Muscle layer of duodenum (tissue), 2 donors: ENCODE measurements around the gene RBM39.
"Not testable (repeated sequence)": the region's sequence is repeated elsewhere in the genome, so short reads cannot be mapped to it uniquely, and the experiment has no call there.

Source experiments
- H3K27ac ChIP-seq: one replicate; pipeline ENCODE4 v1.7.0; 2013; ENCODE audit warnings: mild to moderate bottlenecking, low read length
- H3K27me3 ChIP-seq: one replicate; pipeline ENCODE4 v1.7.0; 2013; ENCODE audit warnings: low read depth, mild to moderate bottlenecking, control low read depth, low read length
- H3K36me3 ChIP-seq, 2 donors: one replicate each; pipeline ENCODE4 v1.7.0; 2013; ENCODE audit warnings: low read length in 2 of 2, control low read depth in 1 of 2, mild to moderate bottlenecking in 1 of 2; ENCODE audit not compliant: insufficient read depth in 2 of 2, control insufficient read depth in 1 of 2
- H3K4me1 ChIP-seq, 2 donors: one replicate each; pipeline ENCODE4 v1.7.0; 2013; ENCODE audit warnings: low read length in 2 of 2, mild to moderate bottlenecking in 2 of 2, control low read depth in 1 of 2, moderate library complexity in 1 of 2; ENCODE audit not compliant: insufficient read depth in 2 of 2, control insufficient read depth in 1 of 2
- H3K4me3 ChIP-seq, 2 donors: one replicate each; pipeline ENCODE4 v1.7.0; 2013; ENCODE audit warnings: low read length in 2 of 2, low read depth in 1 of 2, mild to moderate bottlenecking in 1 of 2
- H3K9me3 ChIP-seq, 2 donors: one replicate each; pipeline ENCODE4 v1.7.0; 2013; ENCODE audit warnings: low read length in 2 of 2, control low read depth in 1 of 2, mild to moderate bottlenecking in 1 of 2; ENCODE audit not compliant: control insufficient read depth in 1 of 2
- donor health status: healthy.

The RBM39 gene

GRCh38 chr20:35685368-35685767, 56.7 kb downstream of the RBM39 start:
- Histone ChIP-seq H3K36me3 (peaks cover 5 to 23% of the 10 kb centered on the region in 2 donors), H3K4me1 (peaks cover 0 to 10% of the 10 kb centered on the region in 2 donors)
- not testable (repeated sequence) for H3K9me3 ChIP-seq, H3K4me3 ChIP-seq, H3K27ac ChIP-seq, H3K27me3 ChIP-seq

DNA sequence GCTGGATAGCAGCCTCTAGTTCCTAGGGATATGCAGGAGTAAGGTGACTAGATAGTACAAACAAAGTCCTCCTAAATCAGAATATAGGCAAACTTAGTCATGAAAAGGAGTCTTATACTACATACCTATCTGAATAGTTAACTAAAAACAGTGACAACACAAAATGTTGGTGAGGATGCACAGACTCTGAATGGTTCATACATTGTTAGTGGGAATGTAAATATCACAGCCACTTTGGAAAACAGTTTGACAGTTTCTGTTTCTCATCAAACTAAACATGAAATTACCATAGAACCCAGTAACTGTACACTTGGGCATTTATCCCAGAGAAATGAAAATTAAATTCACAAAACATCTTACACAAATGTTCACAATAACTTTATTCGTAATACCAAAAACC, 60.1 kb downstream of the RBM39 start:
- Histone ChIP-seq H3K4me1 (peaks cover 0 to 10% of the 10 kb centered on the region in 2 donors), H3K27me3 (no peaks in the 10 kb centered on the region), H3K9me3 (no peaks in the 10 kb centered on the region), H3K4me3 (no peak overlapping the region), H3K27ac (no peak overlapping the region), H3K36me3 (peaks cover 0 to 4% of the 10 kb centered on the region in 2 donors)

- H3K27ac ChIP-seq: no peak overlapping the region
- H3K36me3 ChIP-seq: peaks cover 0 to 3% of the 10 kb centered on the region in 2 donors
- no peak overlapping the region for H3K4me3 ChIP-seq
- no peaks in the 10 kb centered on the region for H3K9me3 ChIP-seq
- peaks cover 0 to 10% of the 10 kb centered on the region in 2 donors for H3K4me1 ChIP-seq
- no peaks in the 10 kb centered on the region for H3K27me3 ChIP-seq
These were observed 61.4 kb downstream of the RBM39 start for GRCh38 chr20:35680452-35681183.

DNA sequence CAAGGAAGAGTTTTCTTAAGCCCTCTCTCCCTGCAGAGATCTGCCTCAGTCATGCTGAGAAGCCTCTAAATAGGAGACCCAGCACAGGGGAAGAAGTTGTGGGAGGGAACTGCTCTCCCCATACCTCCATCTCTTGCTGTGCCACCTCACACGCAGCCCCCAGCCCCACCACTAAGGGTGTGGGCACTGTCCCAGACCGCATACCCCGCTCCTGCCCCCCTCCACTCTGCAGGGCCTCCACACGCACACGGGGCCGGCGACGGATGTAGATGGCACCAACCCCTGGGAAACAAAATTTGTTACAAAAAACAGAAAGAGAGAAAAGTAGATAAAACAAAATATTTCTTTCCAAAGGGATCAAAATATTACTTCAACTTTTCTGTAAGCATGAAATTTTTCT, 67.1 kb downstream of the RBM39 start:
- Histone ChIP-seq H3K27ac (no peak overlapping the region), H3K27me3 (no peaks in the 10 kb centered on the region), H3K36me3 (peaks cover 28 to 44% of the 10 kb centered on the region in 2 donors), H3K4me3 (no peak overlapping the region), H3K4me1 (no peaks in the 10 kb centered on the region), H3K9me3 (no peaks in the 10 kb centered on the region)

DNA sequence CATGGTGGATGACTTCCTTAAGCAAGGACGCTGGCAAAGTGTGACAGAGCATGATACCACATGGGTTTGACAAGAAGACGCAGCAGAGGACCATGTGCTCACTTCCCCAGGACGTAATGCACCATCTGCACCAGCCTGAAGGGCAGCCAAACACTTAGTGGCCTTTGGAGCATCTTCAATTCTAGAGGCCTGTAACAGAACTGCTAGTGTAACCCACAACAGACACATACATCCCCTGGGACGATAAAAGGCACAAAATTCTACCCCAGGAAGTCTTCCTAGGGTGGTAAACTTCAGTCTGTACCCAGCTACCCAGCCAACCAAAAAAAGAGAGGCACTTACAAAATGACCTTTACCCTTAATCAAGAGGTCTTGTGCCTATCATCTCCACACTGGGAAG, 68.2 kb downstream of the RBM39 start:
- H3K27me3 ChIP-seq: no peaks in the 10 kb centered on the region
- H3K36me3 ChIP-seq: peaks cover 39 to 54% of the 10 kb centered on the region in 2 donors
- H3K9me3 ChIP-seq: no peaks in the 10 kb centered on the region
- no peak overlapping the region for H3K4me3 ChIP-seq
- H3K4me1 ChIP-seq: no peaks in the 10 kb centered on the region
- H3K27ac ChIP-seq: no peak overlapping the region

- Histone ChIP-seq H3K36me3 (peaks cover 42 to 56% of the 10 kb centered on the region in 2 donors), H3K27ac (no peak overlapping the region), H3K4me3 (no peak overlapping the region)
These were observed 72.4 kb downstream of the RBM39 start for GRCh38 chr20:35669681-35670080.

DNA sequence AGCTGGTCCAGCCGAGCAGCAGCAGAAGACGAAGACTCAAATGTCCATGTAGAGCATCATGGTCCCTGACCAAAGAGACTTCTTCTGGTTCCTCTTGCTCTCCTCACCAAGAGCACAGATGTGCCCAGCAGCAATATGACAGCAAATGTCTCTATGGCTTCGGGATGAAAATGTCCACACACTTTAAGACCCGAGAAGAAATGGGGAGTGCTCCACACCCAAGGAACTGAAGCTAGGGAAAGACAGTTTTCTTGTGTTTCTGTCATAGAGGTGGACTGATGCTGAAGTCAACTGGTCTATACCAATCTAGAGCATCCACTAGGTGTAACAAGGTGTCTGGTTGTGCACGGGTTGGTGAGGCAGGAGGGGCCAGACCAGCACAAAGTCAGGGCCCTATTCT, 72.8 kb downstream of the RBM39 start:
- no peaks in the 10 kb centered on the region for H3K27me3 ChIP-seq
- no peaks in the 10 kb centered on the region for H3K4me1 ChIP-seq
- H3K9me3 ChIP-seq: no peaks in the 10 kb centered on the region
- no peak overlapping the region for H3K4me3 ChIP-seq
- peaks cover 37 to 57% of the 10 kb centered on the region in 2 donors for H3K36me3 ChIP-seq
- no peak overlapping the region for H3K27ac ChIP-seq

More at GRCh38 chr20:35669681-35670080, 72.4 kb downstream of the RBM39 start:
- Histone ChIP-seq H3K9me3 (no peaks in the 10 kb centered on the region), H3K4me1 (no peaks in the 10 kb centered on the region), H3K27me3 (no peaks in the 10 kb centered on the region)

- Histone ChIP-seq H3K9me3 (no peaks in the 10 kb centered on the region), H3K27me3 (no peaks in the 10 kb centered on the region), H3K4me1 (peaks cover 7 to 24% of the 10 kb centered on the region in 2 donors), H3K4me3 (no peak overlapping the region), H3K27ac (no peak overlapping the region), H3K36me3 (peaks cover 25 to 33% of the 10 kb centered on the region in 2 donors)
These were observed 76.1 kb downstream of the RBM39 start for GRCh38 chr20:35665949-35666288.

DNA sequence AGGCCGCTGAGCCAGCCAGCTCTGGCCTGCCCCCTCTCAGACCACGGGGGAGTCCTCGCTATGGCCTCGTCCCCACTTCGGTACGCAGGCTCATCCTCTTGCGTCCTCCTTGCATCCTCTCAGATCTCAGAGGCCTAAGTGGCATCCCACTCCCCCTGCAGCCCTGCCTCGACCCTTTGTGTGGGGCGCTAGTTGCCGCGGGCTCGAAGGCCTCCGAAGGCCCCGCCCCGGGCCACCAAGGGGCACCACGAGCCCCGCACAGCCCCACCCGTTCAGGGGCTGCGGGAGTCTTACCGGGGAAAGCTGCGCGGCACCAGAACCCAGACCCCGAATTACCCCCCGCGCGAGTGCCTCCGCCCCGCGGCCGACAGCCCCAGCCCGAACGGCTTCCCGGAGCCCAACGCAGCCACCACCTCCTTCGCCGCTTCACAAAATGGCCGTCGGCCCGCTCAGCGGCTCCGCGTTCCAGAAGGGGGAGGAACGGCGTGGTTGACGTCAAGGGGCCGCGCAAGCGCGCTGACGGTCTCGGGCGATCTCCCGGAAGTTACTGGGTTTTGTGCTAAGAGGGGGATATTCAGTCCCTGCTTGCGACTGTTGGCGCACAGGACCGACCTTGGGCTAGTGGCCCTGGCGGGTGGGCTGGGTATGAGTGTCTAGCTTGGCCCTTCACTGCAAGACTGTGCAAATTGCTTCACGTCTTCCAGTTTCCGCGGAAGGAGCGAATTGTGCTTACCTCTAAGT, 77.4 kb downstream of the RBM39 start, which contains the start of the genes CPNE1 and RBM12:
Gene CPNE1 (minus strand): TSS at position 435 of the 741 bp plus-strand sequence. CDS start 31,977 bp downstream, outside the sequence.
Gene RBM12 (minus strand): TSS at position 435 of the 741 bp plus-strand sequence. CDS start 9,578 bp downstream, outside the sequence.
- H3K4me1 ChIP-seq: peaks cover 11 to 36% of the 10 kb centered on the region in 2 donors
- peak within 1 kb of the TSS; percentile 99 for H3K27ac ChIP-seq
- H3K9me3 ChIP-seq: no peaks in the 10 kb centered on the region
- H3K27me3 ChIP-seq: no peaks in the 10 kb centered on the region
- peak within 1 kb of the TSS; percentile 74 to 96 for H3K4me3 ChIP-seq
- peaks cover 13 to 21% of the 10 kb centered on the region in 2 donors for H3K36me3 ChIP-seq

GRCh38 chr20:35663516-35664465, 78.3 kb downstream of the RBM39 start:
- Histone ChIP-seq H3K27ac (peak overlapping the region; percentile 99), H3K4me1 (peaks cover 11 to 36% of the 10 kb centered on the region in 2 donors), H3K9me3 (no peaks in the 10 kb centered on the region), H3K27me3 (no peaks in the 10 kb centered on the region), H3K4me3 (peak overlapping the region; percentile 74 to 96), H3K36me3 (peaks cover 5 to 13% of the 10 kb centered on the region in 2 donors)
